Chondrocyte (in vitro differentiated cells): ENCODE results near the gene VWA1. TPM values are rescaled to one million over a fixed set of nuclear protein-coding genes. Genes with fewer than 3 reads are reported as not detected.

ENCODE experiments used
- DNase-seq: peaks from one replicate; pipeline ENCODE4 v3.0.0; 2021; ENCODE audit warnings: mixed read lengths, low spot score
- H3K27ac Mint-ChIP-seq: one replicate; pipeline ENCODE4 v1.8.0; 2021; ENCODE audit warnings: mild to moderate bottlenecking, moderate library complexity, mixed read lengths; ENCODE audit not compliant: unreplicated experiment
- H3K27me3 Mint-ChIP-seq: 2 replicates; pipeline ENCODE4 v1.8.0; 2021; ENCODE audit warnings: low read depth, mixed read lengths
- H3K36me3 Mint-ChIP-seq: 2 replicates; pipeline ENCODE4 v1.8.0; 2021; ENCODE audit warnings: low read depth, mixed read lengths
- H3K4me1 Mint-ChIP-seq: 2 replicates; pipeline ENCODE4 v1.8.0; 2021; ENCODE audit warnings: low read depth, mild to moderate bottlenecking, mixed read lengths
- H3K4me3 Mint-ChIP-seq: one replicate; pipeline ENCODE4 v1.8.0; 2021; ENCODE audit warnings: mild to moderate bottlenecking, moderate library complexity, mixed read lengths; ENCODE audit not compliant: unreplicated experiment
- H3K9me3 Mint-ChIP-seq: 2 replicates; pipeline ENCODE4 v1.8.0; 2021; ENCODE audit warnings: low read depth, mixed read lengths
- total RNA-seq: library from RNA; stranded (reverse); gene quantifications from 3 replicates; pipeline ENCODE4 v1.2.1, GENCODE V29; 2021
- TF ChIP-seq, protein P1 (sequence below): fragments of 200-600 bp; sonication (generic); IDR thresholded peaks from 2 replicates; pipeline ENCODE4 v1.5.0; 2021; ENCODE audit warnings: antibody characterized with exemption, mild to moderate bottlenecking, moderate library complexity

Gene VWA1
- total RNA-seq, 1 donor from 2014 or later: 24.3 TPM

DNA sequence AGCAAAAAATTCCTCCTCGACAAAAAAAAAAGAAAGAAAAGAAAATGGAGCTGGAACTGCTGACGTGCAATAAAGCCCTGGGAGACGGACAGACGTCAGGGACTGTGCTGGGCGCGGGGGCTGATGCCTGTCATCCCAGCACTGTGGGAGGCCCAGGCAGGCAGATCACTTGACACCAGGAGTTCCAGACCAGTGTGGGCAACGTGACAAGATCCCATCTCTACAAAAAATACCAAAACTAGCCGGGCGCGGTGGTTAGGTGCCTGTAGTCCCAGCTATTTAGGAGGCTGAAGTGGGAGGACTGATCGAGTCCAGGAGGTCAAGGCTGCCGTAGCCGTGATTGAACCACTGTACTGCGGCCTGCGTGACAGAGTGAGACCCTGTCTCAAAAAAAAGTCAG, 10.8 kb upstream of the VWA1 start:
- Mint-ChIP-seq H3K4me1 (peaks cover 4% of the 10 kb centered on the region), H3K27ac (no peak overlapping the region), H3K36me3 (no peaks in the 10 kb centered on the region), H3K4me3 (no peak overlapping the region), H3K27me3 (no peaks in the 10 kb centered on the region), H3K9me3 (no peaks in the 10 kb centered on the region)
- DNase-seq: no peak
- TF ChIP-seq, protein P1, sequence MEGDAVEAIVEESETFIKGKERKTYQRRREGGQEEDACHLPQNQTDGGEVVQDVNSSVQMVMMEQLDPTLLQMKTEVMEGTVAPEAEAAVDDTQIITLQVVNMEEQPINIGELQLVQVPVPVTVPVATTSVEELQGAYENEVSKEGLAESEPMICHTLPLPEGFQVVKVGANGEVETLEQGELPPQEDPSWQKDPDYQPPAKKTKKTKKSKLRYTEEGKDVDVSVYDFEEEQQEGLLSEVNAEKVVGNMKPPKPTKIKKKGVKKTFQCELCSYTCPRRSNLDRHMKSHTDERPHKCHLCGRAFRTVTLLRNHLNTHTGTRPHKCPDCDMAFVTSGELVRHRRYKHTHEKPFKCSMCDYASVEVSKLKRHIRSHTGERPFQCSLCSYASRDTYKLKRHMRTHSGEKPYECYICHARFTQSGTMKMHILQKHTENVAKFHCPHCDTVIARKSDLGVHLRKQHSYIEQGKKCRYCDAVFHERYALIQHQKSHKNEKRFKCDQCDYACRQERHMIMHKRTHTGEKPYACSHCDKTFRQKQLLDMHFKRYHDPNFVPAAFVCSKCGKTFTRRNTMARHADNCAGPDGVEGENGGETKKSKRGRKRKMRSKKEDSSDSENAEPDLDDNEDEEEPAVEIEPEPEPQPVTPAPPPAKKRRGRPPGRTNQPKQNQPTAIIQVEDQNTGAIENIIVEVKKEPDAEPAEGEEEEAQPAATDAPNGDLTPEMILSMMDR: no peak

DNA sequence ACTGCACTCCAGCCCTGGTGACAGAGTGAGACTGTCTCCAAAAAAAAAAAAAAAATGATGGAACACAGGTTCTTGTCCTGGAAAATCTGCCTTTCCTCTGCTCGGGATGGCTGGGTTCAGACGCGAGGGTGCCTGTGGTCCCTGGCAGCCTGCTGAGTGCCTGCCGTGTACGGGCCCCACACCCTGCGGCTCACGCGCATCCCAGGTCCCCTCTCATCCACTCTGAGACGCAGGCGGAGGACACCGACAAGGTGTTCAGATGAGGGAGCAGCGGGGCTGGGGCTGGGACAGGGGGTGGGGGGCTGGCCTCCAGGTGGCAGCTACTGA, 10.1 kb upstream of the VWA1 start:
- TF ChIP-seq, protein P1: no peak
- H3K27me3 Mint-ChIP-seq: no peaks in the 10 kb centered on the region
- no peak overlapping the region for H3K4me3 Mint-ChIP-seq
- peaks cover 11% of the 10 kb centered on the region for H3K4me1 Mint-ChIP-seq
- no peak for DNase-seq
- no peaks in the 10 kb centered on the region for H3K9me3 Mint-ChIP-seq
- H3K27ac Mint-ChIP-seq: no peak overlapping the region
- no peaks in the 10 kb centered on the region for H3K36me3 Mint-ChIP-seq

GRCh38 chr1:1425753-1426495, 9.6 kb upstream of the VWA1 start:
- Mint-ChIP-seq H3K9me3 (no peaks in the 10 kb centered on the region), H3K36me3 (no peaks in the 10 kb centered on the region), H3K4me3 (no peak overlapping the region), H3K4me1 (peaks cover 15% of the 10 kb centered on the region), H3K27ac (no peak overlapping the region), H3K27me3 (no peaks in the 10 kb centered on the region)
- DNase-seq: peak; percentile 79
- TF ChIP-seq, protein P1: no peak

DNA sequence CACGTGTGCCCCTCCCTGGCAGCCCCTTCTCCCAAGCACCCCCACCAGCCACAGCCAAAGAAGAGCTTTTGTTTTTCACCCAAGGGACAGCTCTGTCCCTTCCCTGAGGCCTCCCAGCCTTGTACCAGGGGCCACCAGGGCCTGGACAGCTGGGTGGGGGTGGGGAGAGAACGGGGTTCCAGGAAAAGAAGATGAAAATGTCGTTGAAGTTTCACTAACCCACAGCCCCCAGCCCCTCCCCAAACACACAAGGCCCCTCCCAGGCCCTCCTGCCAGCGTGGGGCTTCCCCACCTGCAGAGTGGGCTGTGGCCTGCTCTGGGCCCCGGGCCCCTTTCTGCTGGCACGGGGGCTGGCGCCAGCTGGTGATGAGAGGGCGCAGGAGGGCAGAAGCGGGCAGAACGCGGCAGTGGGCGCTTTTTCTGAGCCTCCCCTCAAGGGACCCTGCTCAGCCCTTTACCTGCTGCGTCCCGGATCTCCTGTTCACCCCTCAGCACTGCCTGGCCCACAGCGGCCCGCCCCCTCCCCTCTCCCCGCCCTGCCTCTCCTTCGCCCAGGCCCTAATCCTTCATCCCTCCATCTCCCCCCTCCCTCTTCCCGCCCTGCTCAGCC, 8.9 kb upstream of the VWA1 start:
- no peak for DNase-seq
- H3K27ac Mint-ChIP-seq: no peak overlapping the region
- TF ChIP-seq, protein P1: no peak
- H3K9me3 Mint-ChIP-seq: no peaks in the 10 kb centered on the region
- no peaks in the 10 kb centered on the region for H3K27me3 Mint-ChIP-seq
- peaks cover 19% of the 10 kb centered on the region for H3K4me1 Mint-ChIP-seq
- no peaks in the 10 kb centered on the region for H3K36me3 Mint-ChIP-seq
- H3K4me3 Mint-ChIP-seq: no peak overlapping the region

DNA sequence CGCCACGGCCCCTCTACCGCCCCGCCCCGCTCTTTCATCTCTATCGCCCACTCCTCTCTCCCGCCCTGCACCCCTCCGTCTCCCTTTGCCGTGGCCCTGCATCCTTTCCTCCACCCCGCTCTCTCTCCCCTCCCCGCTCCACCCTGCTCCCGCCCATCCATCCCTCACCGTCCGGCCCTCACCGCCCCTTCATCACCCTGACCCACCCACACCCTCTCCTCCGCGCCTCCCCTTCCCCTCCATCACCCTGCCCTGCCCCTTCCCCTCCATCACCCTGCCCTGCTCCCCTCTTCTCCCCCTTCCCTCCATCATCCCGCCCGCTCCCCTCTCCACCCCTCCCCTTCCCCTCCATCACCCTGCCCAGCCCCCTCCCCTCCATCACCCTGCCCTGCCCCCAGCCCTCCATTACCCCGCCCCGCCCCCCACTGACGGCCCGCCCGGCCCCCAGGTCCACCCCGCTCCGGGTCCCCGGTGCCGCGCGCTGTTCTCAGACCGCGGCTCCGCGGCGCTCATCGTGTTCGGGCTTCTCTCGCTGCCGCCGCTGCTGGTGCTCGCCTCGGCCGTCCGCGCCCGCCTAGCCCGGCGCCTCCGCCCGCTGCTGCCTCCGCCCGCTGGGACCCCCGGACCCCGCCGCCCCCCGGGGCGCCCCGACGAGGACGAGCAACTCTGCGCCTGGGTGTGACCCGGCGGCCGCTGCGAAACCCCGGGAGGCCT, 8.2 kb upstream of the VWA1 start:
- peak; percentile 92 for DNase-seq
- Mint-ChIP-seq H3K27ac (no peak overlapping the region), H3K27me3 (no peaks in the 10 kb centered on the region), H3K4me3 (no peak overlapping the region), H3K4me1 (peaks cover 25% of the 10 kb centered on the region), H3K36me3 (no peaks in the 10 kb centered on the region), H3K9me3 (no peaks in the 10 kb centered on the region)
- TF ChIP-seq, protein P1: no peak
